ENCODE results near the gene RAB3D.

The RAB3D gene

GRCh38 chr19:11278670-11279069 lies 60.8 kb downstream of the RAB3D start:
- FAIRE-seq = no peak
- no peak for DNase-seq (ENCODE audit: insufficient read length, low spot score)
- TF ChIP-seq CTCF (IDR thresholded peaks at IDR 0.05; ENCODE audit: insufficient read depth, missing control alignments) = no peak

GRCh38 chr19:11274533-11275086 lies 64.8 kb downstream of the RAB3D start:
- TF ChIP-seq CTCF (IDR thresholded peaks at IDR 0.05; ENCODE audit: insufficient read depth, missing control alignments) = no peak
- no peak for FAIRE-seq

GRCh38 chr19:11273989-11274388 lies 65.5 kb downstream of the RAB3D start:
- no peak for TF ChIP-seq CTCF (IDR thresholded peaks at IDR 0.05; ENCODE audit: insufficient read depth, missing control alignments)
- FAIRE-seq (no peak), DNase-seq (ENCODE audit: insufficient read length, low spot score) (no peak)

More at GRCh38 chr19:11274533-11275086, 64.8 kb downstream of the RAB3D start:
- no peak for DNase-seq (ENCODE audit: insufficient read length, low spot score)

- no peak for TF ChIP-seq CTCF (IDR thresholded peaks at IDR 0.05; ENCODE audit: insufficient read depth, missing control alignments)
- no peak for DNase-seq (ENCODE audit: insufficient read length, low spot score)
Measured at GRCh38 chr19:11273296-11273695, 66.2 kb downstream of the RAB3D start.

More at GRCh38 chr19:11273296-11273695, 66.2 kb downstream of the RAB3D start:
- FAIRE-seq = no peak
